Transverse colon (tissue), 4 donors: ENCODE data around the gene AAMP.
A peak's percentile ranks its signal among the peaks of the same experiment; 100 is the strongest.

Experiments used
- POLR2A ChIP-seq: fragments of 450-650 bp; IDR thresholded peaks from one replicate; pipeline ENCODE4 v1.6.1; 2016; ENCODE audit warnings: antibody characterized with exemption, mild to moderate bottlenecking, moderate library complexity
- POLR2AphosphoS5 ChIP-seq, 3 donors: sonication (generic); formaldehyde crosslinking; IDR thresholded peaks; one replicate each; pipeline ENCODE4 v1.6.1; 2016; ENCODE audit warnings: antibody characterized with exemption in 3 of 3
- TF ChIP-seq, protein P1 (sequence below), 5 experiments: fragments of 200-600 bp in 3 of 5; fragments of 450-650 bp in 2 of 5; sonication (generic) in 3 of 5; IDR thresholded peaks; 1 replicate in 2 of 5; 2 replicates in 3 of 5; pipeline ENCODE4 v1.5.1; 2016 to 2017; ENCODE audit warnings: antibody characterized with exemption in 5 of 5, inconsistent platforms in 3 of 5, mild to moderate bottlenecking in 2 of 5, moderate library complexity in 1 of 5

DNA sequence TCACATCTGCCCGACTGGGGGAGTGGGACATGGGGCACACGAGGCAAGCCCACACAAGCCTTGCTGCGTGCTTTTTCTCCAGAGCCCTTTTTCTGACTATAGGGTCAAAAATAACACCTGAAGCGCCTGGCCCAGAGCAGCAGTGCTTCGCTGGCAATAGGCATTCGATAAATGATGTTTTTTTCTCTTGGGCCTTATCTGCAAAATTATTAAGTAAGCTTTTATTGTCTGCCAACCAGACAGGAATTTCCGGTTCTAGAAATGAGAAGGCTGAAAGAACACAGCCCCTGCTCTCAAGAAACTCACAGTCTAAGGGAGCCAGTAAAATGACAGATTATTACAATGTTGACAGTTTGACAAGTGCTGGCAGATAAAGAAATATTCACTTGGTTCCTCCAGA is 25.1 kb upstream of the AAMP start:
- no peak for TF ChIP-seq POLR2A
- TF ChIP-seq, protein P1, sequence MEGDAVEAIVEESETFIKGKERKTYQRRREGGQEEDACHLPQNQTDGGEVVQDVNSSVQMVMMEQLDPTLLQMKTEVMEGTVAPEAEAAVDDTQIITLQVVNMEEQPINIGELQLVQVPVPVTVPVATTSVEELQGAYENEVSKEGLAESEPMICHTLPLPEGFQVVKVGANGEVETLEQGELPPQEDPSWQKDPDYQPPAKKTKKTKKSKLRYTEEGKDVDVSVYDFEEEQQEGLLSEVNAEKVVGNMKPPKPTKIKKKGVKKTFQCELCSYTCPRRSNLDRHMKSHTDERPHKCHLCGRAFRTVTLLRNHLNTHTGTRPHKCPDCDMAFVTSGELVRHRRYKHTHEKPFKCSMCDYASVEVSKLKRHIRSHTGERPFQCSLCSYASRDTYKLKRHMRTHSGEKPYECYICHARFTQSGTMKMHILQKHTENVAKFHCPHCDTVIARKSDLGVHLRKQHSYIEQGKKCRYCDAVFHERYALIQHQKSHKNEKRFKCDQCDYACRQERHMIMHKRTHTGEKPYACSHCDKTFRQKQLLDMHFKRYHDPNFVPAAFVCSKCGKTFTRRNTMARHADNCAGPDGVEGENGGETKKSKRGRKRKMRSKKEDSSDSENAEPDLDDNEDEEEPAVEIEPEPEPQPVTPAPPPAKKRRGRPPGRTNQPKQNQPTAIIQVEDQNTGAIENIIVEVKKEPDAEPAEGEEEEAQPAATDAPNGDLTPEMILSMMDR (IDR thresholded peaks at IDR 0.05), result no peak
- peak in 1 of 3 donors; percentile 25 for TF ChIP-seq POLR2AphosphoS5 (IDR thresholded peaks at IDR 0.05)
